ENCODE data around the gene DLG2.
A peak's percentile ranks its signal among the peaks of the same experiment; 100 is the strongest.

GRCh38 chr11:85590848-85591483 lies 36.2 kb downstream of the DLG2 start:
- no peak for TF ChIP-seq YY1 (IDR thresholded peaks at IDR 0.05; ENCODE audit: low read depth)
- TF ChIP-seq, protein P1, sequence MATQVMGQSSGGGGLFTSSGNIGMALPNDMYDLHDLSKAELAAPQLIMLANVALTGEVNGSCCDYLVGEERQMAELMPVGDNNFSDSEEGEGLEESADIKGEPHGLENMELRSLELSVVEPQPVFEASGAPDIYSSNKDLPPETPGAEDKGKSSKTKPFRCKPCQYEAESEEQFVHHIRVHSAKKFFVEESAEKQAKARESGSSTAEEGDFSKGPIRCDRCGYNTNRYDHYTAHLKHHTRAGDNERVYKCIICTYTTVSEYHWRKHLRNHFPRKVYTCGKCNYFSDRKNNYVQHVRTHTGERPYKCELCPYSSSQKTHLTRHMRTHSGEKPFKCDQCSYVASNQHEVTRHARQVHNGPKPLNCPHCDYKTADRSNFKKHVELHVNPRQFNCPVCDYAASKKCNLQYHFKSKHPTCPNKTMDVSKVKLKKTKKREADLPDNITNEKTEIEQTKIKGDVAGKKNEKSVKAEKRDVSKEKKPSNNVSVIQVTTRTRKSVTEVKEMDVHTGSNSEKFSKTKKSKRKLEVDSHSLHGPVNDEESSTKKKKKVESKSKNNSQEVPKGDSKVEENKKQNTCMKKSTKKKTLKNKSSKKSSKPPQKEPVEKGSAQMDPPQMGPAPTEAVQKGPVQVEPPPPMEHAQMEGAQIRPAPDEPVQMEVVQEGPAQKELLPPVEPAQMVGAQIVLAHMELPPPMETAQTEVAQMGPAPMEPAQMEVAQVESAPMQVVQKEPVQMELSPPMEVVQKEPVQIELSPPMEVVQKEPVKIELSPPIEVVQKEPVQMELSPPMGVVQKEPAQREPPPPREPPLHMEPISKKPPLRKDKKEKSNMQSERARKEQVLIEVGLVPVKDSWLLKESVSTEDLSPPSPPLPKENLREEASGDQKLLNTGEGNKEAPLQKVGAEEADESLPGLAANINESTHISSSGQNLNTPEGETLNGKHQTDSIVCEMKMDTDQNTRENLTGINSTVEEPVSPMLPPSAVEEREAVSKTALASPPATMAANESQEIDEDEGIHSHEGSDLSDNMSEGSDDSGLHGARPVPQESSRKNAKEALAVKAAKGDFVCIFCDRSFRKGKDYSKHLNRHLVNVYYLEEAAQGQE (IDR thresholded peaks at IDR 0.05; ENCODE audit: low read depth), result no peak
- TF ChIP-seq TCF12 (IDR thresholded peaks at IDR 0.05; ENCODE audit: low read depth), result no peak
- TF ChIP-seq RAD21 (IDR thresholded peaks at IDR 0.05; ENCODE audit: low read depth), result peak; percentile 45
